WTC11 (cell line): Measurements from ENCODE around the gene RIPOR1. TPM values are rescaled to one million over a fixed set of nuclear protein-coding genes. Genes with fewer than 3 reads are reported as not detected.

Experiments used
- ATAC-seq: fragments of 200-7000 bp; cut with Tn5 transposase; 2 replicates; pipeline ENCODE4 v1.10.0; 2021; ENCODE audit warnings: mild to moderate bottlenecking, moderate library complexity
- CTCF ChIA-PET: fragments of 300-600 bp; sonication (Branson Sonifier 250); formaldehyde crosslinking; loops from one replicate; lab custom pipeline; 2021; ENCODE audit warnings: antibody characterized with exemption; lab: Charles Lee
- POLR2A ChIA-PET: fragments of 350-600 bp; sonication (Branson Sonifier 250); formaldehyde crosslinking; loops from one replicate; lab custom pipeline; 2021; ENCODE audit warnings: antibody characterized with exemption; lab: Charles Lee
- DNase-seq: peaks from one replicate; pipeline ENCODE4 v3.0.0; 2021; ENCODE audit warnings: low spot score
- H3K27ac Mint-ChIP-seq: 2 replicates; pipeline ENCODE4 v1.8.0; 2021; ENCODE audit warnings: mixed read lengths
- H3K27me3 Mint-ChIP-seq: 2 replicates; pipeline ENCODE4 v1.8.0; 2021; ENCODE audit warnings: low read depth, mild to moderate bottlenecking, moderate library complexity, mixed read lengths
- H3K36me3 Mint-ChIP-seq: 2 replicates; pipeline ENCODE4 v1.8.0; 2021; ENCODE audit warnings: mixed read lengths
- H3K4me1 Mint-ChIP-seq: 2 replicates; pipeline ENCODE4 v1.8.0; 2022; ENCODE audit warnings: mixed read lengths
- H3K4me3 Mint-ChIP-seq: 2 replicates; pipeline ENCODE4 v1.8.0; 2021; ENCODE audit warnings: mild to moderate bottlenecking, moderate library complexity, mixed read lengths
- H3K9me3 Mint-ChIP-seq: 2 replicates; pipeline ENCODE4 v1.8.0; 2021; ENCODE audit warnings: mixed read lengths
- ARID4B ChIP-seq: sonication (generic); formaldehyde crosslinking; IDR thresholded peaks from 2 replicates; pipeline ENCODE4 v1.8.0; 2023; ENCODE audit warnings: missing genetic modification reagents, mild to moderate bottlenecking, borderline replicate concordance
- ATF1 ChIP-seq: sonication (generic); formaldehyde crosslinking; IDR thresholded peaks from 2 replicates; pipeline ENCODE4 v1.8.1; 2023; ENCODE audit warnings: mild to moderate bottlenecking, moderate library complexity, missing genetic modification reagents
- ATF3 ChIP-seq: sonication (generic); formaldehyde crosslinking; conservative IDR thresholded peaks from 2 replicates; pipeline ENCODE4 v1.8.1; 2022; ENCODE audit warnings: mild to moderate bottlenecking, missing genetic modification reagents
- HMGA2 ChIP-seq: fragments of 250-450 bp; sonication (Bioruptor Pico); IDR thresholded peaks from 2 replicates; pipeline ENCODE4 v1.4.0; 2021; ENCODE audit warnings: mild to moderate bottlenecking, moderate library complexity
- IRF2 ChIP-seq: sonication (generic); formaldehyde crosslinking; IDR thresholded peaks from 2 replicates; pipeline ENCODE4 v1.8.0; 2022; ENCODE audit warnings: low read depth, missing genetic modification reagents, borderline replicate concordance
- MAX ChIP-seq: sonication (generic); formaldehyde crosslinking; IDR thresholded peaks from 2 replicates; pipeline ENCODE4 v1.8.0; 2022; ENCODE audit warnings: mild to moderate bottlenecking, missing genetic modification reagents
- MYBL2 ChIP-seq: sonication (generic); formaldehyde crosslinking; IDR thresholded peaks from 2 replicates; pipeline ENCODE4 v1.8.1; 2023; ENCODE audit warnings: mild to moderate bottlenecking, moderate library complexity, missing genetic modification reagents
- NFYB ChIP-seq: sonication (generic); formaldehyde crosslinking; conservative IDR thresholded peaks from 2 replicates; pipeline ENCODE4 v1.8.0; 2022; ENCODE audit warnings: low read depth, missing genetic modification reagents
- TEAD4 ChIP-seq: sonication (generic); formaldehyde crosslinking; IDR thresholded peaks from 2 replicates; pipeline ENCODE4 v1.8.0; 2022; ENCODE audit warnings: mild to moderate bottlenecking, missing genetic modification reagents
- ZNF121 ChIP-seq: sonication (generic); formaldehyde crosslinking; IDR thresholded peaks from 2 replicates; pipeline ENCODE4 v1.8.0; 2023; ENCODE audit warnings: missing genetic modification reagents
- total RNA-seq: library from RNA; stranded (reverse); gene quantifications from 3 replicates; pipeline ENCODE4 v1.2.3, GENCODE V29; 2021
- TF ChIP-seq, protein P1 (sequence below): fragments of 250-450 bp; sonication (Bioruptor Pico); IDR thresholded peaks from 2 replicates; pipeline ENCODE4 v1.9.0; 2021; ENCODE audit warnings: mild to moderate bottlenecking
- TF ChIP-seq, protein P2 (sequence below): sonication (generic); formaldehyde crosslinking; IDR thresholded peaks from 2 replicates; pipeline ENCODE4 v1.8.0; 2023; ENCODE audit warnings: mild to moderate bottlenecking, missing genetic modification reagents
- TF ChIP-seq, protein P3 (sequence below): fragments of 250-450 bp; sonication (Bioruptor Pico); IDR thresholded peaks from 2 replicates; pipeline ENCODE4 v1.8.0; 2021; ENCODE audit warnings: mild to moderate bottlenecking
- TF ChIP-seq, protein P4 (sequence below): sonication (generic); formaldehyde crosslinking; IDR thresholded peaks from 2 replicates; pipeline ENCODE4 v1.8.1; 2023; ENCODE audit warnings: mild to moderate bottlenecking, missing genetic modification reagents, borderline replicate concordance

Gene RIPOR1
- total RNA-seq, 1 experiment from 2014 or later, result 14.9 TPM

DNA sequence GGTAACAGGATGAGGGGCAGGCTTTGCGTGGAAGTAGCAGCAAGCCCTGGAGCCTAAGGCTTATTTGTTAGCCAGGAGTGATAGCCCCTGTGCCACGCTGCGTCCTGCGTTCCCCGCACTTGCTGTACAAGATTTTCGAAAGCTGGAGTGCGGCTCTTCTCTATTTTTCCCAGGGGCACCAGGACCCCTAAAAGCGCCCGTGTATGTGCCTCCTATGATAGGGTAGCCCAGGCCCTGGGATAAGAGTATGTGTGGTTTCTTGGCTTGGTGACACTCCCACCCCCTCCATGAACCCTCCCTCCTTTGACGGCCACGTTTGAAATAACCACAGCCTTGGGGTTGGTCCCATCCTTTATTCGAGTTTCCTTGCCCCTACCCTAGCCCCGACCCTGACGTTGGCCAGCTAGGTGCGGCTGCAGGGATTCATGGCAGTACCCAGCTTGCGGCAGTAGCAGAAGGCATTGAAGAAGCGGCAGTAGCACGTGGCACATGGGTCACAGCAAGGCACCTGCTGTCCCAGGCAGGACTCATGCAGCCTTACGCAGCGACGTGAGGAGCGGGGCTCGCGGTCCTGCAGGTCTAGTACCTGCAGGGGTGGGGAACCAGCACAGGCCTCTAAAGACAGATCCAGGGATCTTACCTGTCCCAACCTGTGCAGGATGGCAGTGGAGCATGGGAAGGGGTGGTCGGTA is 46.2 kb upstream of the RIPOR1 start (continued):
- TF ChIP-seq ARID4B (CRISPR knock-in tag), result no peak
- TF ChIP-seq, protein P1, sequence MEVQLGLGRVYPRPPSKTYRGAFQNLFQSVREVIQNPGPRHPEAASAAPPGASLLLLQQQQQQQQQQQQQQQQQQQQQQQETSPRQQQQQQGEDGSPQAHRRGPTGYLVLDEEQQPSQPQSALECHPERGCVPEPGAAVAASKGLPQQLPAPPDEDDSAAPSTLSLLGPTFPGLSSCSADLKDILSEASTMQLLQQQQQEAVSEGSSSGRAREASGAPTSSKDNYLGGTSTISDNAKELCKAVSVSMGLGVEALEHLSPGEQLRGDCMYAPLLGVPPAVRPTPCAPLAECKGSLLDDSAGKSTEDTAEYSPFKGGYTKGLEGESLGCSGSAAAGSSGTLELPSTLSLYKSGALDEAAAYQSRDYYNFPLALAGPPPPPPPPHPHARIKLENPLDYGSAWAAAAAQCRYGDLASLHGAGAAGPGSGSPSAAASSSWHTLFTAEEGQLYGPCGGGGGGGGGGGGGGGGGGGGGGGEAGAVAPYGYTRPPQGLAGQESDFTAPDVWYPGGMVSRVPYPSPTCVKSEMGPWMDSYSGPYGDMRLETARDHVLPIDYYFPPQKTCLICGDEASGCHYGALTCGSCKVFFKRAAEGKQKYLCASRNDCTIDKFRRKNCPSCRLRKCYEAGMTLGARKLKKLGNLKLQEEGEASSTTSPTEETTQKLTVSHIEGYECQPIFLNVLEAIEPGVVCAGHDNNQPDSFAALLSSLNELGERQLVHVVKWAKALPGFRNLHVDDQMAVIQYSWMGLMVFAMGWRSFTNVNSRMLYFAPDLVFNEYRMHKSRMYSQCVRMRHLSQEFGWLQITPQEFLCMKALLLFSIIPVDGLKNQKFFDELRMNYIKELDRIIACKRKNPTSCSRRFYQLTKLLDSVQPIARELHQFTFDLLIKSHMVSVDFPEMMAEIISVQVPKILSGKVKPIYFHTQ (CRISPR knock-in tag), result no peak
- TF ChIP-seq ZNF121 (CRISPR knock-in tag), result no peak

- no peak within 1 kb of the TSS for H3K4me3 Mint-ChIP-seq
- ATAC-seq (no peak), DNase-seq (no peak)
- TF ChIP-seq, protein P2, sequence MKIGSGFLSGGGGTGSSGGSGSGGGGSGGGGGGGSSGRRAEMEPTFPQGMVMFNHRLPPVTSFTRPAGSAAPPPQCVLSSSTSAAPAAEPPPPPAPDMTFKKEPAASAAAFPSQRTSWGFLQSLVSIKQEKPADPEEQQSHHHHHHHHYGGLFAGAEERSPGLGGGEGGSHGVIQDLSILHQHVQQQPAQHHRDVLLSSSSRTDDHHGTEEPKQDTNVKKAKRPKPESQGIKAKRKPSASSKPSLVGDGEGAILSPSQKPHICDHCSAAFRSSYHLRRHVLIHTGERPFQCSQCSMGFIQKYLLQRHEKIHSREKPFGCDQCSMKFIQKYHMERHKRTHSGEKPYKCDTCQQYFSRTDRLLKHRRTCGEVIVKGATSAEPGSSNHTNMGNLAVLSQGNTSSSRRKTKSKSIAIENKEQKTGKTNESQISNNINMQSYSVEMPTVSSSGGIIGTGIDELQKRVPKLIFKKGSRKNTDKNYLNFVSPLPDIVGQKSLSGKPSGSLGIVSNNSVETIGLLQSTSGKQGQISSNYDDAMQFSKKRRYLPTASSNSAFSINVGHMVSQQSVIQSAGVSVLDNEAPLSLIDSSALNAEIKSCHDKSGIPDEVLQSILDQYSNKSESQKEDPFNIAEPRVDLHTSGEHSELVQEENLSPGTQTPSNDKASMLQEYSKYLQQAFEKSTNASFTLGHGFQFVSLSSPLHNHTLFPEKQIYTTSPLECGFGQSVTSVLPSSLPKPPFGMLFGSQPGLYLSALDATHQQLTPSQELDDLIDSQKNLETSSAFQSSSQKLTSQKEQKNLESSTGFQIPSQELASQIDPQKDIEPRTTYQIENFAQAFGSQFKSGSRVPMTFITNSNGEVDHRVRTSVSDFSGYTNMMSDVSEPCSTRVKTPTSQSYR (CRISPR knock-in tag), result no peak
- no peak for TF ChIP-seq NFYB (CRISPR knock-in tag)
- H3K4me1 Mint-ChIP-seq, result peaks cover 5% of the 10 kb centered on the region
- POLR2A ChIA-PET, result no interaction called here
- no peaks in the 10 kb centered on the region for H3K9me3 Mint-ChIP-seq
- CTCF ChIA-PET, result interaction anchor here (0.6 to 6.0 kb wide), 4 partner anchors 16 to 40 kb away, joined by 3 to 56 read pairs (median 21); no protein-coding TSS in a partner anchor
- peaks cover 57% of the 10 kb centered on the region for H3K27me3 Mint-ChIP-seq
- H3K27ac Mint-ChIP-seq, result no peak within 1 kb of the TSS; the same call in 1 of the 2 replicates
- H3K36me3 Mint-ChIP-seq, result no peaks in the 10 kb centered on the region
Observed at GRCh38 chr16:67483150-67483549, 45.5 kb upstream of the RIPOR1 start, which contains the start of gene AGRP. Gene AGRP (minus strand): TSS chr16:67483547. CDS start chr16:67483398, 149 bp downstream.

DNA sequence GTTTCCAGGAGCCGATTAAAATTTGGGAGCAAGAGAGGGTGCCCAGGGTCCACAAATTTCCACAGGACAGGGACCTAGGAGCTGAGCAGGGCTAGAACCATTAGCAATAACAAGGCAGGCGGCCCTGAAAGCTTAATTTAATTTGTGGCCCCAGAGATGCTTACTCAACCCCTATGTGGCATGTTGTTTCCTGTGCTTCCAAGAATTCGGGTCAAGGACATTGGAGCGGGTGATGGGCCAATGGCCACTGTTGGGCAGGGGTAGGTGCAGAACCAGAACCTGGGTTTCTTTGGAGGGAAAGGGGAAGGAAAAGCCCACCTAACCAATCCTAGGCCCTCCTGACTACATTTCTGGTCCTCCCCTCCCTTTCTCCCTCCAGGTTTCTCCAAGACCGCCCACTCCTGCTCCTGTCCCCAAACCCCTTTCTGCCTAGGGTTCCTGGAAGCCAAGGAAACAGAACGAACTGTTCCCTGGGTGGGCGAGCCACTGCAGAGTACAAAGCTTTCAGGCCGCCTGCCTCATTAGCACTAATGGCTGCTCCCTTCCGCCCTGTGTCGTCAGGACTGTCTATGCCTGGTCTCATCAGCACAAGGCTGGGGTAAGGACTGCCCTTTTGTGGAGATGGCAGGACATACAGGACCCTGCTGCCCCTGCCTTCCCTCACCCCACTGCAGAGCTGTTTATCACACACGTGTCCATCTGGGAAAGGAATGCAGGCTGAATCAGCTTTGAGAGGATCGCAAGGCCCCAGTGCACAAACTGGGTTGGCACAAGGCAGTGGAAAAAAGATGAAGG is 44.7 kb upstream of the RIPOR1 start:
- Mint-ChIP-seq H3K27ac (no peak overlapping the region), H3K27me3 (peaks cover 65% of the 10 kb centered on the region), H3K4me1 (peaks cover 8% of the 10 kb centered on the region), H3K4me3 (no peak overlapping the region), H3K9me3 (no peaks in the 10 kb centered on the region), H3K36me3 (no peaks in the 10 kb centered on the region)
- POLR2A ChIA-PET, result no interaction called here
- DNase-seq (no peak), ATAC-seq (no peak)
- CTCF ChIA-PET, result interaction anchor here (4.0 to 6.0 kb wide), 2 partner anchors 30 to 38 kb away, joined by 15 to 56 read pairs; no protein-coding TSS in a partner anchor
- no peak for TF ChIP-seq MAX (CRISPR knock-in tag)
- TF ChIP-seq, protein P3, sequence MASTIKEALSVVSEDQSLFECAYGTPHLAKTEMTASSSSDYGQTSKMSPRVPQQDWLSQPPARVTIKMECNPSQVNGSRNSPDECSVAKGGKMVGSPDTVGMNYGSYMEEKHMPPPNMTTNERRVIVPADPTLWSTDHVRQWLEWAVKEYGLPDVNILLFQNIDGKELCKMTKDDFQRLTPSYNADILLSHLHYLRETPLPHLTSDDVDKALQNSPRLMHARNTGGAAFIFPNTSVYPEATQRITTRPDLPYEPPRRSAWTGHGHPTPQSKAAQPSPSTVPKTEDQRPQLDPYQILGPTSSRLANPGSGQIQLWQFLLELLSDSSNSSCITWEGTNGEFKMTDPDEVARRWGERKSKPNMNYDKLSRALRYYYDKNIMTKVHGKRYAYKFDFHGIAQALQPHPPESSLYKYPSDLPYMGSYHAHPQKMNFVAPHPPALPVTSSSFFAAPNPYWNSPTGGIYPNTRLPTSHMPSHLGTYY (CRISPR knock-in tag), result no peak
- TF ChIP-seq, protein P4, sequence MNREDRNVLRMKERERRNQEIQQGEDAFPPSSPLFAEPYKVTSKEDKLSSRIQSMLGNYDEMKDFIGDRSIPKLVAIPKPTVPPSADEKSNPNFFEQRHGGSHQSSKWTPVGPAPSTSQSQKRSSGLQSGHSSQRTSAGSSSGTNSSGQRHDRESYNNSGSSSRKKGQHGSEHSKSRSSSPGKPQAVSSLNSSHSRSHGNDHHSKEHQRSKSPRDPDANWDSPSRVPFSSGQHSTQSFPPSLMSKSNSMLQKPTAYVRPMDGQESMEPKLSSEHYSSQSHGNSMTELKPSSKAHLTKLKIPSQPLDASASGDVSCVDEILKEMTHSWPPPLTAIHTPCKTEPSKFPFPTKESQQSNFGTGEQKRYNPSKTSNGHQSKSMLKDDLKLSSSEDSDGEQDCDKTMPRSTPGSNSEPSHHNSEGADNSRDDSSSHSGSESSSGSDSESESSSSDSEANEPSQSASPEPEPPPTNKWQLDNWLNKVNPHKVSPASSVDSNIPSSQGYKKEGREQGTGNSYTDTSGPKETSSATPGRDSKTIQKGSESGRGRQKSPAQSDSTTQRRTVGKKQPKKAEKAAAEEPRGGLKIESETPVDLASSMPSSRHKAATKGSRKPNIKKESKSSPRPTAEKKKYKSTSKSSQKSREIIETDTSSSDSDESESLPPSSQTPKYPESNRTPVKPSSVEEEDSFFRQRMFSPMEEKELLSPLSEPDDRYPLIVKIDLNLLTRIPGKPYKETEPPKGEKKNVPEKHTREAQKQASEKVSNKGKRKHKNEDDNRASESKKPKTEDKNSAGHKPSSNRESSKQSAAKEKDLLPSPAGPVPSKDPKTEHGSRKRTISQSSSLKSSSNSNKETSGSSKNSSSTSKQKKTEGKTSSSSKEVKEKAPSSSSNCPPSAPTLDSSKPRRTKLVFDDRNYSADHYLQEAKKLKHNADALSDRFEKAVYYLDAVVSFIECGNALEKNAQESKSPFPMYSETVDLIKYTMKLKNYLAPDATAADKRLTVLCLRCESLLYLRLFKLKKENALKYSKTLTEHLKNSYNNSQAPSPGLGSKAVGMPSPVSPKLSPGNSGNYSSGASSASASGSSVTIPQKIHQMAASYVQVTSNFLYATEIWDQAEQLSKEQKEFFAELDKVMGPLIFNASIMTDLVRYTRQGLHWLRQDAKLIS (CRISPR knock-in tag), result no peak
- no peak for TF ChIP-seq TEAD4 (CRISPR knock-in tag)
- no peak for TF ChIP-seq ATF1 (CRISPR knock-in tag)
- TF ChIP-seq ATF3, result no peak
- TF ChIP-seq IRF2 (CRISPR knock-in tag), result no peak
- TF ChIP-seq MYBL2 (CRISPR knock-in tag), result no peak
- TF ChIP-seq HMGA2 (CRISPR knock-in tag), result no peak
